Stimulated activated naive B cell treated with anti-CD40 and anti-IgM and Interleukin-4, amounts not matched to agents 10 μg/mL and 1 μg/mL and 100 μg/mL, for 72 hours (primary cell): ENCODE results near the gene KDM4C.
A peak's percentile ranks its signal among the peaks of the same experiment; 100 is the strongest.
"Not testable (repeated sequence)": the region's sequence is repeated elsewhere in the genome, so short reads cannot be mapped to it uniquely, and the experiment has no call there.

Source experiments
- ATAC-seq, 2 donors: fragments of 150-1000 bp; cut with Tn5 transposase; replicated peaks; 2 replicates each; pipeline ENCODE4 v1.10.0; 2021; ENCODE audit warnings: moderate library complexity in 1 of 2
- DNase-seq: peaks from one replicate; pipeline ENCODE4 v3.0.0; 2021
- H3K27ac Mint-ChIP-seq: one replicate; pipeline ENCODE4 v1.8.0; 2022; ENCODE audit warnings: mild to moderate bottlenecking, mixed read lengths
- H3K27me3 Mint-ChIP-seq, 2 donors: one replicate each; pipeline ENCODE4 v1.8.0; 2022; ENCODE audit warnings: mixed read lengths in 2 of 2
- H3K36me3 Mint-ChIP-seq, 2 donors: one replicate each; pipeline ENCODE4 v1.8.0; 2022; ENCODE audit warnings: mixed read lengths in 2 of 2, mild to moderate bottlenecking in 1 of 2
- H3K4me1 Mint-ChIP-seq, 2 donors: one replicate each; pipeline ENCODE4 v1.8.0; 2022; ENCODE audit warnings: mixed read lengths in 2 of 2, mild to moderate bottlenecking in 1 of 2
- H3K4me3 Mint-ChIP-seq, 2 donors: one replicate each; pipeline ENCODE4 v1.8.0; 2022; ENCODE audit warnings: mild to moderate bottlenecking in 2 of 2, mixed read lengths in 2 of 2, moderate library complexity in 1 of 2
- H3K9me3 Mint-ChIP-seq, 2 donors: one replicate each; pipeline ENCODE4 v1.8.0; 2022; ENCODE audit warnings: mixed read lengths in 2 of 2, mild to moderate bottlenecking in 1 of 2

The KDM4C gene

DNA sequence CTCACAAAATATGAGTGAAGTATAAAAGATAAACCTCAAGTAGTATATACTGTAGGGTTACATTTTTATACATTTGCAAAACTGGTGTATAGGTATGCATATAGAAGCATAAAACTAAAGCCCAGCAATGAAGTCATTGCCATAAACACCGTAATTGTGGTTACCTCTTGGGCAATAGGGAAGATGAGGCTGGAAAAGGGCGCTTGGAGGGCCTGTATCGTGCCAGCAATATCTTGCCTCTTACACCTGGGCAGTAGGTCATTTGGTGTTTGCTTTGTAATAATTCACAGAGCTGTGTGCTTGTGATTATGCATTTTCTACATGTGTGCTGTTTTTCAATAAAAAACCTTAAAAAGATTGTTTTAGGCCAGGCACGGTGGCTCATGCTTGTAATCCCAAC lies 45.2 kb downstream of the KDM4C start:
- DNase-seq: no peak
- ATAC-seq: no peak
- H3K4me3 Mint-ChIP-seq: no peak overlapping the region
- H3K27me3 Mint-ChIP-seq: no peaks in the 10 kb centered on the region
- H3K9me3 Mint-ChIP-seq: peaks cover 0 to 3% of the 10 kb centered on the region in 2 donors
- no peak overlapping the region for H3K27ac Mint-ChIP-seq
- H3K4me1 Mint-ChIP-seq: peaks cover 4 to 5% of the 10 kb centered on the region in 2 donors
- peaks cover 28 to 30% of the 10 kb centered on the region in 2 donors for H3K36me3 Mint-ChIP-seq

DNA sequence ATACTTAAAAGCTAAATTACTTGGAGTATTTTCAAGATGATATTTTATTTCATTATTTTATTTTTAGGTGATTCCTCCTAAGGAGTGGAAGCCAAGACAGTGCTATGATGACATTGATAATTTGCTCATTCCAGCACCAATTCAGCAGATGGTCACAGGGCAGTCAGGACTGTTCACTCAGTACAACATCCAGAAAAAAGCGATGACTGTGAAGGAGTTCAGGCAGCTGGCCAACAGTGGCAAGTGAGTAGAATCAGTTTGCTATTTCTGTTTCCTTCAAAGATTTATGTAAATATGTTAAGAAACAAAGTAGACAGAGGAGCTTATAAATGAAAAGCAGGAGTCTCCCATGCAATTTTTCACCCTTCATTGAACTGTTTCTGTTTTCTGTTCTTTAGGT lies 47.8 kb downstream of the KDM4C start:
- Mint-ChIP-seq H3K9me3 (no peaks in the 10 kb centered on the region), H3K27me3 (no peaks in the 10 kb centered on the region), H3K4me3 (no peak overlapping the region), H3K36me3 (peaks cover 20% of the 10 kb centered on the region in 2 donors), H3K27ac (no peak overlapping the region), H3K4me1 (peaks cover 0 to 2% of the 10 kb centered on the region in 2 donors)
- no peak for DNase-seq
- ATAC-seq: no peak

DNA sequence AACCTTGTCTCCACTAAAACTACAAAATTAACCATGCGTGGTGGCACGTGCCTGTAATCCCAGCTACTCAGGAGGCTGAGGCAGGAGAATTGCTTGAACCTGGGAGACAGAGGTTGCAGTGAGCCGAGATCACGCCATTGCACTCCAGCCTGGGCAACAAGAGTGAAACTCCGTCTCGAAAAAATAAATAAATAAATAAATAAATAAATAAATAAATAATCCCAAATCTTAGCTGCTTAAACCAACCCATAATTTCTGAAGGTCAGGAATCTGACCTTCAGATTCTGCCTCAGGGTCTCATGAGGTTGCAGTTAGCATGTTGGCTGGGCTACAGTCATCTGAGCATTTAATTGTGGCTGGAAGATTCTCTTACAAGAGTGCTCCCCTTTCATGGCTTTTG lies 48.5 kb downstream of the KDM4C start:
- not testable (repeated sequence) for H3K9me3 Mint-ChIP-seq, H3K4me1 Mint-ChIP-seq, H3K27me3 Mint-ChIP-seq, ATAC-seq, DNase-seq, H3K4me3 Mint-ChIP-seq
- Mint-ChIP-seq H3K36me3 (peaks cover 20% of the 10 kb centered on the region in 2 donors), H3K27ac (peak overlapping the region; percentile 14)

DNA sequence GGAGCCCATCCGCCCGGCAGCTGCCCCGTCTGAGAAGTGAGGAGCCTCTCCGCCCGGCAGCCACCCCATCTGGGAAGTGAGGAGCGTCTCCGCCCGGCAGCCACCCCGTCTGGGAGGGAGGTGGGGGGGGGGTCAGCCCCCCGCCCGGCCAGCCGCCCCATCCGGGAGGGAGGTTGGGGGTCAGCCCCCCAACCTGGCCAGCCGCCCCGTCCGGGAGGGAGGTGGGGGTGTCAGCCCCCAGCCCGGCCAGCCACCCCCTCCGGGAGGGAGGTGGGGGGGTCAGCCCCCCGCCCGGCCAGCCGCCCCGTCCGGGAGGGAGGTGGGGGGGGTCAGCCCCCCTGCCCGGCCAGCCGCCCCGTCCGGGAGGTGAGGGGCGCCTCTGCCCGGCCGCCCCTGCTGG lies 49.9 kb downstream of the KDM4C start:
- H3K27ac Mint-ChIP-seq, H3K9me3 Mint-ChIP-seq, H3K4me1 Mint-ChIP-seq, H3K4me3 Mint-ChIP-seq, H3K27me3 Mint-ChIP-seq, DNase-seq, ATAC-seq: not testable (repeated sequence)
- H3K36me3 Mint-ChIP-seq: peaks cover 16 to 20% of the 10 kb centered on the region in 2 donors

DNA sequence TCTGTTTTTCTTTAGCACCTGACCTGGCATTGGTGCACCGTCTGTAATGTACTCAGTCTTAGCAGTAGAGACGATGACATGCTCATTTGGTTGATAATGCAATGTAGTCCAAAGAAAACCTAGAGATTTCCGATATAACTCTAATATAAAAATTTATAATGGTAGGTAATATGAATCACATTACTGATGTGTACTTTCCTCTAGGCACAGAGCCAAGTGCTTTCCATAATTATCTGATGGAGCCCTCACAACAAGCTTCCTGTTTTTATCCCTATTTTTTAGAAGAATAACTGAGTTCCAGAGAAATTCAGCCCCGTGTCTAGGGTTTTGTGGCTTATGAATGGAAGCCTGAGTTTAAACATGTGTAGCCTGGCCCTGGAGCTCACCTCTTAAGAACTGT lies 53.7 kb downstream of the KDM4C start:
- Mint-ChIP-seq H3K9me3 (no peaks in the 10 kb centered on the region), H3K4me3 (no peak overlapping the region)
- ATAC-seq: no peak

DNA sequence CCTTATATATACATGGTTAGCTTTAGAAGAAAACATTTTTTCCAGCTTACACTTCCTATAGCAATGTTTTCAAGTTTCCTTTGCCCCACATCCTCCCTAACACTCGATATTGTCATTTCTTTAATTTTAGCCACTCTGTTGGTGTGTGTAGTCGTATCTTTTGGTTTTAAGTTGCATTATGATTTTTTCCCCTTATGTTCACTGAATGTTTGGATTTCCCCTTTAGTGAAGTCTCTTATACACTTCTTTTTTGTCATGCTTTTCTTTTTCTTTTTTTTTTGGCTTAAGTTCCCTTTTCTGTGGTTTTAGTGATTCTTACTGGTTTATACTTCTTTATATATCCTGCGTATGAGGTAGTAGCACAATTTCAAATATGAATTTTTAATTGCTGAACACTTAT lies 58.8 kb downstream of the KDM4C start:
- Mint-ChIP-seq H3K9me3 (no peaks in the 10 kb centered on the region), H3K27me3 (no peaks in the 10 kb centered on the region), H3K27ac (no peak overlapping the region), H3K4me1 (peaks cover 18 to 37% of the 10 kb centered on the region in 2 donors), H3K4me3 (peak overlapping the region; percentile 2 to 10), H3K36me3 (peaks cover 19 to 36% of the 10 kb centered on the region in 2 donors)
- DNase-seq: no peak
- ATAC-seq: peak; percentile 80

More for the DNA sequence above, 53.7 kb downstream of the KDM4C start:
- no peaks in the 10 kb centered on the region for H3K27me3 Mint-ChIP-seq
- peaks cover 5% of the 10 kb centered on the region in 2 donors for H3K4me1 Mint-ChIP-seq
- peaks cover 10 to 14% of the 10 kb centered on the region in 2 donors for H3K36me3 Mint-ChIP-seq
- no peak overlapping the region for H3K27ac Mint-ChIP-seq
- no peak for DNase-seq

DNA sequence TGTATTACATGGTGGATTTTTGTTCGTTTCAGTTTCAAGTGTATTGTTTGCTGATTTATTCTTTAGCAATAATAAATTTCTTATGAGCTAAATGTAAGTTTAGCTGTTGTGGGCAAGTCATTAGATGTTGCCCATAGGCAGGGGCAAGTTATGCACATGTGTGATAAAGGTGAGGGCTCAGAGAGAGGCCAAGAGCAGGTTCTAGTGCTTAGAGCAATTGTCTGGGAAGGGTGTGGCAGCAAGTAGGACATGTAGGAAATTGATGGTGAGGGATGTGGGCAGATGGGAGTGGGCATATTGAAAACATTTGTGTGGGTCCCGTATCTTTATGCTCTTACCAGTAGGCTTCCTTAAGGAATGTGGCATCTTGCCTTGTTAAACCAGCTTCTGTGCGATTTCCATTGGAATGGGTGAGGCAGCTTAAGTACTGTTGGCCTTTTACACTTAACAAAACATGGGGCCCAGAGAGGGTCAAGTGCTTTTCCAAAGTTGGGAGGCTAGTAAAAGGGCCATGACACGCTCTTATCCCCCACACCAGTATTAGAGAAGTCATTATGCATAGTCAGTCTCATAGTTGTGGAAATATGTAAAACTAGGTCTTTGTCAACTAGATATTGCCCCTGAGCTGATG lies 60.6 kb downstream of the KDM4C start:
- Mint-ChIP-seq H3K36me3 (peaks cover 19 to 43% of the 10 kb centered on the region in 2 donors), H3K27me3 (no peaks in the 10 kb centered on the region), H3K27ac (peak overlapping the region; percentile 3), H3K9me3 (no peaks in the 10 kb centered on the region), H3K4me3 (no peak overlapping the region), H3K4me1 (peaks cover 22 to 39% of the 10 kb centered on the region in 2 donors)
- DNase-seq (no peak), ATAC-seq (no peak)

DNA sequence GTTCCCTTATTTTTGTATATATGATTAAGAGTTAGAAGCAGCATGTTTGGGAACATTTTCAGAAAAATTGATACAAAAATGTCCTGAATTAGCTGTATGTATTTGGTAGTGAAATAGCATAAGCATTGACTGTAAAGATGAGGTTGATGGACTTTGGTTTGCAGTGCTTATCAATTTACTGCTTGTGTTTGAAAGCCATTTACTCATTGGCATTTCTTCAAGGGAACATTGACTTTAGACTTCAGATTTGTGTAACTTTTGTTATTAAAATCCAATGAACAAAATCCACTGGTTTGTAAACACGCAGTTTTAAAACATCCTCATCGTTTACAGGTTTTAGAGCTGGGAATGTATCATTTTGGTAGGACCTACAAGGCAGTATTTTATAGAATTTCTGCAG lies 61.3 kb downstream of the KDM4C start:
- no peak overlapping the region for H3K4me3 Mint-ChIP-seq
- no peak overlapping the region for H3K27ac Mint-ChIP-seq
- no peaks in the 10 kb centered on the region for H3K9me3 Mint-ChIP-seq
- DNase-seq (no peak), ATAC-seq (no peak)
- peaks cover 26 to 49% of the 10 kb centered on the region in 2 donors for H3K36me3 Mint-ChIP-seq
- peaks cover 23 to 39% of the 10 kb centered on the region in 2 donors for H3K4me1 Mint-ChIP-seq
- H3K27me3 Mint-ChIP-seq: no peaks in the 10 kb centered on the region

DNA sequence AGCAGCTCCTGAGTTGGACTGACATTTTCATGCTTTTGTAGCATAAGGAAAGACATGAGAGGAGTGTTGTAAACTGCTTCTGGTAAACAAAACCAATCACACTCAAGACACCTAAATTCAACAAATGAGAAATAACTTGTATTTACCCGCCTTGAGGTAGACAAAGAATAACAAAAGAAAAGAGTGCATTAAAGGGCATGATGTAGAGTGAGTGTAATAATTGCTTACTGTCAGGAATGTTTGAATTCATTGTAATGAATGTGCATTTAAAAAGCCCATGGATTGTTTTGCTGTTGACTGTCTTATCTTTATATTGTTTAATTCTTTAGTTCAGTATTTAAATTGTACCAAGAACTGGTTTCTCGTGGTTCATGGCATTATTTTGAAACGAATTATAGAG lies 61.8 kb downstream of the KDM4C start:
- no peak for DNase-seq
- Mint-ChIP-seq H3K9me3 (no peaks in the 10 kb centered on the region), H3K4me3 (no peak overlapping the region), H3K4me1 (peaks cover 23 to 39% of the 10 kb centered on the region in 2 donors), H3K36me3 (peaks cover 28 to 51% of the 10 kb centered on the region in 2 donors), H3K27me3 (no peaks in the 10 kb centered on the region), H3K27ac (no peak overlapping the region)
- ATAC-seq: no peak

DNA sequence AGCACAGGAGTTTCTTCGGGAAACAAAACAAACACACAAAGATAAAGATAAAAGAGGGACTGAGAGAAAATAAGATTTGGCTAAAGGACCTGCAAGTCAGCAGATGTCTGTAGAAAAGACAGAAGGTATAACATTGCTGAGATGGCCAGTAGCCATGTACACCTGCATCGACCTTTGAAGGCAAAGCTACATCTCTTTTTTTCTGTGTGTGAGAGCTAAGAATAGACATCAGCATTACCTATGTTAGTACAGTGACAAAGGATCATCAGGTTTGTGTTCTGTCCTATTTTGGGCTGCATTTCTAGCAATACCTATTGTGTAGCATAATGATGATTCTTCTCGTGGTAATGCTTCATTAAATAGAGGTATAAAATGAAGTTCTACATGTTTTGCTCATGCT lies 64.9 kb downstream of the KDM4C start:
- Mint-ChIP-seq H3K4me1 (peaks cover 21 to 33% of the 10 kb centered on the region in 2 donors), H3K27me3 (no peaks in the 10 kb centered on the region), H3K36me3 (peaks cover 32 to 52% of the 10 kb centered on the region in 2 donors), H3K27ac (peak overlapping the region; percentile 20), H3K9me3 (no peaks in the 10 kb centered on the region), H3K4me3 (no peak overlapping the region)
- no peak for ATAC-seq
- DNase-seq: no peak

DNA sequence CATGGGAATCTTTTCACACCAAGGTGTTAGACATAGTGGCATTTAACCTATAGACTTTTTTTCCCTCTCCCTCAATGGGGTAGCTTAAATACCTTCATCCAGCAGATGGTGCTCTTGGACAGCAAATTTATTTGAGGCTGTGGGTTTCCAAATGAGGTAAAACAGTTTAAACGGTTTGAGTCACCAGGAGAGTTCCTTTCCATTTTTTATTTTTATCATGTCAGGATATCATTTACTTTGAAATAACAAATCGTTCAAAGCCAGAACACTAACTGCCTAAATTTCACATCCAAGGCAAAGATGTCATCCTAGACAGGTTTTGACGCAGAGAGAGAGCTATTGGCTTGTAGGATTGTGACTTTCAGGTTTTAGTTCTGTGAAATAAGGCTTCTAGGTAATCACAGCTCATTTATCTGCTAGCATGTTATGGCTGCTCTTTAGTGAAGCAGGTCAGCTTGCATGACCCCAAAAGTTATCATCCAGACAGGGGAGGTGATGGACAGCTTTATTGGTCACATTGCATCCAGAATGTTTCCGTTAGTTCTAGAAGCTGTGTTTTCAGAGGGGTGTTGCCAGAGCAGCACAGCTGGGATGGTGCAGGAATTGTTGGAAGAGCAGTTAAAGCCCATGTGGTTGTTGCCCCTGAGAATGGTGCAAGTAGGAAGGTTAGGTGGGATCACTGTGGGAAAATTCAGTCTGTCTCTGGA lies 69.8 kb downstream of the KDM4C start:
- peak; percentile 61 to 73 for ATAC-seq
- no peaks in the 10 kb centered on the region for H3K27me3 Mint-ChIP-seq

DNA sequence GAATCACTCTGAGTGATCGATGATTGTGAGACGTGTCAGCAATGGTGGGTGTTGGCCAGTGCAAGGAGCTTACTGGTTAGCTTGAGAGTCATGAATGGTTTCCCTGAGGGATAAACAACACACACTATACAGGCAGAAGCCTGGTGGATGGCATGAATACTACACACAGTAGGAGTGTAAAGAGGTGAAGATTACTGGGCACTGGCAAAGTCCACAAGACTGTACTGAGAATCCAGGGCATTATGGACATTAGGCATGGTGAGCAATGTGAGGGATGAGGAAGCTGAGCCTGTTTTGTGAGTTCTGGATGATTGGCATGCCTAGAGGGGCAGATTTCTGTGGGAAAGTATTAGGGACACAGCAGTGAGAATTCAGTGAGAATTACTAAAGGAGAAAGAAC lies 71.3 kb downstream of the KDM4C start:
- Mint-ChIP-seq H3K27me3 (no peaks in the 10 kb centered on the region), H3K4me3 (no peak overlapping the region), H3K27ac (no peak overlapping the region), H3K9me3 (no peaks in the 10 kb centered on the region), H3K4me1 (peaks cover 13 to 14% of the 10 kb centered on the region in 2 donors), H3K36me3 (peaks cover 29 to 45% of the 10 kb centered on the region in 2 donors)
- DNase-seq (no peak), ATAC-seq (peak in 1 of 2 donors; percentile 31)

More for the DNA sequence above, 69.8 kb downstream of the KDM4C start:
- Mint-ChIP-seq H3K36me3 (peaks cover 33 to 51% of the 10 kb centered on the region in 2 donors), H3K27ac (peak overlapping the region; percentile 90), H3K4me1 (peaks cover 14 to 18% of the 10 kb centered on the region in 2 donors), H3K4me3 (no peak overlapping the region), H3K9me3 (no peaks in the 10 kb centered on the region)
- peak; percentile 35 for DNase-seq

DNA sequence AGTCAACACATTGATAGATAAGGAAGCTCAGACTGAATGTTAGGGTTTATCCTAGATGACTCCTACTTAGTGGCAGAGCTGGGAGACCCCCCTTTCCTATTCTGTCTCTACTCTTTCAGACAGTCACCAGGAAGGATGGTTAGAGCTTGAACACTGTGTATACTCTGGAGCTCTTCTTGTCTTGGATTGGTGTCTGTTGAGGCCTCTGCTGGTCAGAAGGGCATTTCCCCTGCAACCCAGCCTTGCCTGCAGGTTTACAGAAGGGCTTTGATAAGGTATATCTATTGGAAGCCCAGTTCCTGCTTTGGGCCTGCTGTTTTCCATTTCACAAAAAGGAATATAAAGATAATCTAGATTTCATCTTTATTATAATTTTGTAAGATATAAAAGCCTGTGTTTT lies 71.8 kb downstream of the KDM4C start:
- no peak for ATAC-seq
- H3K4me1 Mint-ChIP-seq: peaks cover 14 to 15% of the 10 kb centered on the region in 2 donors
- no peak overlapping the region for H3K27ac Mint-ChIP-seq

DNA sequence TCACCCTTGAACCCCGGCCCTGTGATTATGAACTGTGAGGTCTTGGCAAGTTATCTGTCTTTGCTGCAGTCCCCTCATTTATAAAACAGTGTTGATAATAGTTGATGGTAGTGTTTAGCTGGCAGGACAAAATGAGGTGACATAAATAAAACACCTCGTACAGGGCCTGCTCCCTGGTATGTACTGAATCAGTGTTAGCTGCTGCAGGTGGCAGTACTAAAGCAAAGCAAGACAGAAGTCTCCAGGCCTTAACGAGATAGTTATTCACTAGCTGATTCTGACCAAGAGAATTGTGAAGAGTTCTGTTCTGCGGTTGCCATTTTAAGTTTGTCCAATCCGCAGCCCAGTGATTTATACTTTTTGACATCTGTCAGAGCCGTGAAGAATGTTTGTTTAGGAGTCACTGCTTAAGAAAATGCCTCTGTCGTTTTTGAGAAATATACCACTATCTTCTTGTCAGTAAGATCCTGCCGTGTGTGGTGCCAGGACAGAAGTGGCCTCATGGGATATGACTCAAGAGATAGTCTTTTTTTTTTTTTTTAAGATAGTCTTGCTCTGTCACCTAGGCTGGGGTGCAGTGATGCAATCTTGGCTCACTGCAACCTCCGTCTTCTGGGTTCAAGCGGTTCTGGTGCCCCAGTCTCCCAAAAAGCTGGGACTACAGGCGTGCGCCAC lies 75.9 kb downstream of the KDM4C start:
- peaks cover 46 to 66% of the 10 kb centered on the region in 2 donors for H3K36me3 Mint-ChIP-seq
- ATAC-seq (no peak), DNase-seq (no peak)
- no peaks in the 10 kb centered on the region for H3K27me3 Mint-ChIP-seq
- H3K9me3 Mint-ChIP-seq: peaks cover 2 to 7% of the 10 kb centered on the region in 2 donors
- peaks cover 6% of the 10 kb centered on the region in 2 donors for H3K4me1 Mint-ChIP-seq
- H3K4me3 Mint-ChIP-seq: no peak overlapping the region
- H3K27ac Mint-ChIP-seq: no peak overlapping the region

More for the DNA sequence above, 71.8 kb downstream of the KDM4C start:
- Mint-ChIP-seq H3K9me3 (no peaks in the 10 kb centered on the region), H3K36me3 (peaks cover 30 to 47% of the 10 kb centered on the region in 2 donors), H3K27me3 (no peaks in the 10 kb centered on the region), H3K4me3 (no peak overlapping the region)
- DNase-seq: no peak
